Testis (tissue), 3 donors: Measurements from ENCODE around the gene NPEPL1. TPM values are rescaled to one million over a fixed set of nuclear protein-coding genes. Genes with fewer than 3 reads are reported as not detected.
A peak's percentile ranks its signal among the peaks of the same experiment; 100 is the strongest.

Experiments used
- DNase-seq: peaks from one replicate; pipeline ENCODE4 v3.0.0-alpha.2; 2019
- H3K27ac ChIP-seq, 2 donors: fragments of 200-600 bp; sonication (generic); one replicate each; pipeline ENCODE4 v1.5.1; 2019
- H3K27me3 ChIP-seq: fragments of 200-600 bp; sonication (generic); one replicate; pipeline ENCODE4 v1.5.1; 2019
- H3K36me3 ChIP-seq: fragments of 200-600 bp; sonication (generic); one replicate; pipeline ENCODE4 v1.5.1; 2017; ENCODE audit warnings: low read depth; ENCODE audit errors: missing control alignments
- H3K4me1 ChIP-seq: fragments of 200-600 bp; sonication (generic); one replicate; pipeline ENCODE4 v1.5.1; 2019
- H3K4me3 ChIP-seq, 2 donors: fragments of 200-600 bp; sonication (generic); one replicate each; pipeline ENCODE4 v1.5.1; 2017 to 2019
- H3K9me3 ChIP-seq: fragments of 200-600 bp; sonication (generic); one replicate; pipeline ENCODE4 v1.5.1; 2017
- POLR2A ChIP-seq: fragments of 450-650 bp; IDR thresholded peaks from one replicate; pipeline ENCODE4 v1.6.1; 2017; ENCODE audit warnings: antibody characterized with exemption, mild to moderate bottlenecking, moderate library complexity
- WGBS, 2 donors: methylation state at CpG; one replicate each; pipeline ENCODE4 v1.1.5; 2018; 5-methylcytosine and 5-hydroxymethylcytosine counted together
- intact Hi-C: fragments of 100-400 bp; cut with DNase I; formaldehyde crosslinking; loops from one replicate; pipeline ENCODE4 v1.15.1; 2023; ENCODE audit warnings: low total_unique reads
- polyA plus RNA-seq: library from polyadenylated mRNA; stranded (reverse); fragments of 350-450 nt; fragmentation: Illumina TruSeq; extraction: RNeasy Lipid Tissue Mini Kit (QIAGEN cat#74804); gene quantifications from one replicate; pipeline ENCODE4 v1.2.3, GENCODE V29; 2014; ENCODE audit warnings: low read depth, low replicate concordance; ENCODE audit not compliant: insufficient read depth
- total RNA-seq, 2 donors: library from RNA; depleted of rRNA; stranded (reverse); fragments of >200 nt; gene quantifications; one replicate each; pipeline ENCODE4 v1.2.3, GENCODE V29; 2016
- TF ChIP-seq, protein P1 (sequence below), 3 experiments: fragments of 450-650 bp in 2 of 3; fragments of 200-600 bp in 1 of 3; sonication (generic) in 1 of 3; IDR thresholded peaks; one replicate each; pipeline ENCODE4 v1.5.1; 2016 to 2019; ENCODE audit warnings: antibody characterized with exemption in 3 of 3, mild to moderate bottlenecking in 2 of 3, moderate library complexity in 1 of 3

The NPEPL1 gene
- total and polyA plus RNA-seq, 3 donors from 2014 or later, result 47.6 to 79.9 (median 56.3) TPM

DNA sequence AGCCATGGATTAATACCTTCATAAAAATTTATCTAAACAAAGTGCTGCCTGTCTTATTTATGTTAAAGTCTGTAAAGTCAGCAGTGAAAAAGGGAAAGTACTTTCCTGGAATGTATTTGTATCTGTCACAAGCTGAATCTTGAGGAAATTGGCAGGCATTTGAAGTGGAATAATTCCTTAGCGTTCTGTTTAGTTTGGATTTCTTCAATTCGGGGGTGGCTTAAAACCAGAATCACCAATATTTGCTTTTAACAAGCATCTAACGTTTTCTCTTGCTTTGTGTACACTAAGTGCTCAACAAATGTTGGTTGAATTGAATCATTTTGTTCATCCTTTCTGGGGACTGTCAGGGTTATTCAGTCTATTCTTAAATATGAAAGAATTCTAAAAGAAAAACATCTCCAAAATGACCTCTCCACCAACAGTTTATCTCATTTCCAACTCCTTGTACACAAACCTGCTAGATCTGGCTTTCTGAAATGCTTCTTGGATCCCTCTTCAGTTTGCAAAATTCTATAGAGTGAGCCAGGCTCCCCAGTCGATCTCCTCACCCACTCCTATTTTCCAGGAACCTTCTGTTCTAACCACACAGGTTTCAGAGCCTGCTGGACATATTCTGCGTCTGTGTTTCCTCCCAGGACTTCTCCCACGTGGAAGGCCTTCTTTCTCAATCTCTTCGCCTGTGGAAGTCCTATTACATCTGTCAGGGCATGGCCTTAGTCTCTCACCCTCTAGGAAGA lies 2.0 kb upstream of the NPEPL1 start:
- no peak for TF ChIP-seq POLR2A
- TF ChIP-seq, protein P1, sequence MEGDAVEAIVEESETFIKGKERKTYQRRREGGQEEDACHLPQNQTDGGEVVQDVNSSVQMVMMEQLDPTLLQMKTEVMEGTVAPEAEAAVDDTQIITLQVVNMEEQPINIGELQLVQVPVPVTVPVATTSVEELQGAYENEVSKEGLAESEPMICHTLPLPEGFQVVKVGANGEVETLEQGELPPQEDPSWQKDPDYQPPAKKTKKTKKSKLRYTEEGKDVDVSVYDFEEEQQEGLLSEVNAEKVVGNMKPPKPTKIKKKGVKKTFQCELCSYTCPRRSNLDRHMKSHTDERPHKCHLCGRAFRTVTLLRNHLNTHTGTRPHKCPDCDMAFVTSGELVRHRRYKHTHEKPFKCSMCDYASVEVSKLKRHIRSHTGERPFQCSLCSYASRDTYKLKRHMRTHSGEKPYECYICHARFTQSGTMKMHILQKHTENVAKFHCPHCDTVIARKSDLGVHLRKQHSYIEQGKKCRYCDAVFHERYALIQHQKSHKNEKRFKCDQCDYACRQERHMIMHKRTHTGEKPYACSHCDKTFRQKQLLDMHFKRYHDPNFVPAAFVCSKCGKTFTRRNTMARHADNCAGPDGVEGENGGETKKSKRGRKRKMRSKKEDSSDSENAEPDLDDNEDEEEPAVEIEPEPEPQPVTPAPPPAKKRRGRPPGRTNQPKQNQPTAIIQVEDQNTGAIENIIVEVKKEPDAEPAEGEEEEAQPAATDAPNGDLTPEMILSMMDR (IDR thresholded peaks at IDR 0.05), result no peak
- H3K36me3 ChIP-seq, result no peaks in the 10 kb centered on the region
- peak; percentile 51 for DNase-seq
- intact Hi-C loops, result no loop called here
- H3K27ac ChIP-seq, result peak overlapping the region; percentile 37 to 93
- H3K9me3 ChIP-seq, result no peaks in the 10 kb centered on the region
- H3K4me3 ChIP-seq, result no peak overlapping the region
- peaks cover 24% of the 10 kb centered on the region for H3K4me1 ChIP-seq
- H3K27me3 ChIP-seq, result no peaks in the 10 kb centered on the region
- WGBS, 2 donors, result 39 to 41% methylated on average over 7 of the region's 7 CpGs

DNA sequence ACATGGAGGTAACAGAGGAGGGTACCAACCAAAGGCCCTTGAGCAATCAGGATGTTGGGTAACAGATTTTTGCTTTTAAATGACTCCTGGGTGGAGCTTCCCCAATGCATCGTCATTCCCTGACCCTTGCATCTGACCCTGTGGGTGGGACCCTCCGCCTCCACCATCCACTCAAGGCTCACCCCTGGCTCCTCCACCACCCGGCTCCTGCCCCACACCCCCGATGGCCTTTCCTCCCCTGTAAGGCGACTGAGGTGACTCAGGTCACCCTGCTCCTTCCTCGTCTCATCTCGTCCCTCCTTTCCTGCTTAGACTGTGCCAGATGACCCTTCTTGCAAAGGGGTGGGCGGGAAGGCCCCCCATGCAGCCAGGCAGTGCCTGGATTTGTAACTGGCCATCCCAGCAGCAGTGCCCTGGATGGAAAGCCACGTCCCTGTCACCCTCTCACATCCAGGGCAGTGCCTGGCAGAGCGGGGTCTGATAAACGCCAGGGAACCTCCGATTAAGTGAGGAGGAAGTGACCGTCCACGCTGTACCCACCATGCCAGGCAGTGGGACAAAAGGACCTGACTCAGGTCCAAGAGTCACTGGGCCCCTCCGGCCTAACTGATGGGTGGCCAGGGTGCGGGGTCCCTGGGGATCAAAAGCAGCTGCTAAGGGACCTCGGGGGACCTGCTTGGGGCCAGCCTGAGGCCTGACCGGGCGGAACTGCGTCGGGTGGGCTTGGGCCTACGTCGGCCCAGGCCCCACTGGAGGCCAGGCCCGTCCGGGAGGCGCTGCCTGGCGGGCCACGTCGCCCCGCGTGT lies 624 bp upstream of the NPEPL1 start:
- peaks cover 24% of the 10 kb centered on the region for H3K4me1 ChIP-seq
- intact Hi-C loops, result no loop called here
- 53 to 75% methylated on average over 17 to 19 of the region's 31 CpGs for WGBS, 2 donors

DNA sequence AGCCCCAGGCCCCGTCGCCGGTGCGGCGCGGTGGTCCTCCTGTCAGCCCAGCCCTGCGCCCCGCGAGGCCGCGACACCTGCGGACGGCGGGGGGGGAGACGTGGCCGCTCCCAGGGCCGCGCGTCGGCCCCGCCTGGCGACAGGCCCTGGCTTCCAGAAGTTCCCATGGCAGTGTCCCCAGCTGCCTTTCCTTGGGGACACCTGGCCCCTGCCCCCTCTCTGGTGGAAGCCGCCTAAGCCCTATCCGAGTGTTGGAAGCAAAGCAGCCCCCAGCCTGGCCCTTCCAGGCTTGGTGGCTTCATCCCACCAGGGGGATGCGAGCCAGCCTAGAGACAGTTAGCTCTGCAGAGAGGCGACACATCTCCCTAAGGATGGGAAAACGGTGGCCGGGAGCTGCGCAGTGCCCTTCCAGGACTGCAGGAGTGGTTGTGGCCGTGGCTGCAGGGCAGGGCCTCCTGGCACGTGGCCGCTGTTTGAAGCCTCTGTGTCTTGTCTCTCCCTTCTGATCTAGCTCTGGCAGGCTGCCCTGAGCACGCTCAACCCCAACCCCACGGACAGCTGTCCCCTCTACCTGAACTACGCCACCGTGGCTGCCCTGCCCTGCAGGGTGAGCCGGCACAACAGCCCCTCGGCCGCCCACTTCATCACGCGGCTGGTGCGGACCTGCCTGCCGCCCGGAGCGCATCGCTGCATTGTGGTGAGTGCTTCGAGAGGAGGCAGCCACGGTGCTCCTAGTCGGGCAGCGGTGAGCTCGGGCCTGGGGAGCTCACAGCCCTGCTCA lies 816 bp downstream of the NPEPL1 start:
- intact Hi-C loops, result no loop called here
- Histone ChIP-seq H3K36me3 (no peaks in the 10 kb centered on the region), H3K27me3 (no peaks in the 10 kb centered on the region), H3K9me3 (no peaks in the 10 kb centered on the region), H3K4me1 (peaks cover 24% of the 10 kb centered on the region), H3K4me3 (peak overlapping the region; percentile 47 to 54), H3K27ac (peak overlapping the region; percentile 19 to 77)
- no peak for TF ChIP-seq POLR2A
- TF ChIP-seq, protein P1 (IDR thresholded peaks at IDR 0.05), result no peak
- WGBS, 2 donors, result 18 to 62% methylated on average over 4 to 34 of the region's 51 CpGs
- peak; percentile 33 for DNase-seq

More for the DNA sequence above, 624 bp upstream of the NPEPL1 start:
- no peak for TF ChIP-seq POLR2A
- TF ChIP-seq, protein P1 (IDR thresholded peaks at IDR 0.05), result no peak
- no peaks in the 10 kb centered on the region for H3K9me3 ChIP-seq
- DNase-seq, result no peak
- no peak overlapping the region for H3K4me3 ChIP-seq
- H3K27me3 ChIP-seq, result no peaks in the 10 kb centered on the region
- peak overlapping the region; percentile 69 to 93 for H3K27ac ChIP-seq
- H3K36me3 ChIP-seq, result no peaks in the 10 kb centered on the region

DNA sequence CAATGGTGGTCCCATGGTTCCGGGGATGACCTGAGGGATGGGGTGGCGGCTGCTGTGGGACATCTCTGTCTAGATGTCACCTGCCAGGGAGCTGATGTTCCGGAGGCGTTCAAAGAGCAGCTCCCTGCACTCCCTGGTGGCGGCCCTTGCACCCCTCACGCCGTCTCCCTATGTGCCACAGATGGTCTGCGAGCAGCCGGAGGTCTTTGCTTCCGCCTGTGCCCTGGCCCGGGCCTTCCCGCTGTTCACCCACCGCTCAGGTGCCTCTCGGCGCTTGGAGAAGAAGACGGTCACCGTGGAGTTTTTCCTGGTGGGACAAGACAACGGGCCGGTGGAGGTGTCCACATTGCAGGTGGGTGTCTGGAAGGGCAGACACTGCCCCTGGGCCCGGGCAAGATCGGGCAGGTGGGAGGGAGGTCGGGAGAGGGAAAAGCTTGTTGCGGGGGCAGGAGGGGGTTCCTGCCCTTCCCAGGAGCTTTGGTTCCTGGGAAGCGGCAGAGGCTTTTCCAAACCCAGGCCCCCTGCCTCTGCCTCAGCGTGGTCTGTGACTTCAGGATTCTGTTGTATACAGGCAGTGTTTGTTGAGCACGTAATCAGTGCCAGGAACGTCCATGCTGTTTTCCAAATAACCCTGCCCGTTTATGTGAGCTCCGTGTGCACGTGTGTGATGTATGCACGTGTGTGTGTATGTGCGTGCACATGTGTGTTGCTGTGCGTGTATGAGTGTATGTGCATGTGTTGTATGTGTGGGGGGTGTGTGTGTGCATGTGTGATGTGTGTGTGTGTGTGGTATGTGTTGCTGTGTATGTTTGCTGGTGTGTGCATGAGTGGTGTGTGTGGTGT lies 1.9 kb downstream of the NPEPL1 start:
- Histone ChIP-seq H3K27ac (no peak overlapping the region), H3K9me3 (no peaks in the 10 kb centered on the region), H3K4me1 (peaks cover 27% of the 10 kb centered on the region), H3K4me3 (no peak overlapping the region), H3K36me3 (no peaks in the 10 kb centered on the region), H3K27me3 (no peaks in the 10 kb centered on the region)
- DNase-seq, result no peak
- intact Hi-C loops, result no loop called here
- WGBS, 2 donors, result 88 to 90% methylated on average over 31 to 33 of the region's 33 CpGs
- TF ChIP-seq, protein P1 (IDR thresholded peaks at IDR 0.05), result no peak
- no peak for TF ChIP-seq POLR2A
